ENCODE data around the gene TTC39A. TPM values are rescaled to one million over a fixed set of nuclear protein-coding genes. Genes with fewer than 3 reads are reported as not detected.

TTC39A gene
- total and polyA plus RNA-seq, 2 donors from 2014 or later = 31.4 to 70.1 TPM

- Histone ChIP-seq H3K4me1 (ENCODE audit: control insufficient read depth in 2 of 3, insufficient read depth in 2 of 3, low read depth in 1 of 3, low read length in 3 of 3) (no peaks in the 10 kb centered on the region), H3K36me3 (ENCODE audit: control insufficient read depth in 2 of 3, insufficient read depth in 3 of 3, low read length in 3 of 3) (no peaks in the 10 kb centered on the region), H3K9me3 (ENCODE audit: control insufficient read depth in 2 of 3, insufficient read depth in 1 of 3, low read length in 3 of 3) (no peaks in the 10 kb centered on the region), H3K27me3 (ENCODE audit: control insufficient read depth, insufficient read depth, low read length) (no peaks in the 10 kb centered on the region), H3K27ac (ENCODE audit: low read depth in 2 of 2, low read length in 2 of 2) (no peak overlapping the region), H3K4me3 (ENCODE audit: low read length in 3 of 3) (no peak overlapping the region), H3K9ac (ENCODE audit: low read length in 3 of 3) (no peak overlapping the region)
- no peak for DNase-seq
- TF ChIP-seq CTCF (IDR thresholded peaks at IDR 0.05; ENCODE audit: borderline replicate concordance, extremely low read depth, insufficient read depth) = no peak
- intact Hi-C loops (cut with DNase I) = no loop called here
- no peak for FAIRE-seq
Observed at GRCh38 chr1:51274676-51275075, 55.7 kb downstream of the TTC39A start.

- no peak for FAIRE-seq
- Histone ChIP-seq H3K36me3 (ENCODE audit: control insufficient read depth in 2 of 3, insufficient read depth in 3 of 3, low read length in 3 of 3) (no peaks in the 10 kb centered on the region), H3K9ac (ENCODE audit: low read length in 3 of 3) (no peak overlapping the region), H3K27ac (ENCODE audit: low read depth in 2 of 2, low read length in 2 of 2) (no peak overlapping the region), H3K4me1 (ENCODE audit: control insufficient read depth in 2 of 3, insufficient read depth in 2 of 3, low read depth in 1 of 3, low read length in 3 of 3) (no peaks in the 10 kb centered on the region), H3K4me3 (ENCODE audit: low read length in 3 of 3) (no peak overlapping the region), H3K9me3 (ENCODE audit: control insufficient read depth in 2 of 3, insufficient read depth in 1 of 3, low read length in 3 of 3) (no peaks in the 10 kb centered on the region), H3K27me3 (ENCODE audit: control insufficient read depth, insufficient read depth, low read length) (no peaks in the 10 kb centered on the region)
- intact Hi-C loops (cut with DNase I) = no loop called here
- TF ChIP-seq CTCF (IDR thresholded peaks at IDR 0.05; ENCODE audit: borderline replicate concordance, extremely low read depth, insufficient read depth) = no peak
- no peak for DNase-seq
Observed at GRCh38 chr1:51272916-51273315, 57.4 kb downstream of the TTC39A start.

DNA sequence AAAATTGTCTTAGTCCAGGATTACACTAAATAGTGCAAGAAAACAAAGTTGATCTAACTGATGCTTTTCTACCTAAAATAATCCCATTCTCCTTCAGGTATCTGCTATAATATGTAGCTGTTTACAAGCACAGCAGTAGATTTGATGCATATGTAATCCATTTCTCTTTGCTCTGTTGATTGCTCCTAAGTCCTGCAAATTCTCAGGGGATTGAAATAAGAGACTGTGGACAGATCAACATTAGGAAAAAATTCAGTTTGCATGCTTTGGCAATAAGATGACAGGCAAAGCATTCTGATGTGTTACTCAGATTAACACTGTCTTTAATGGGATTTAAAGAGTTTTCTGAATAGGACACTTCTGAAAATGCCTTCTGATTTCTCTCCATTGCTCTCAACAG lies 59.6 kb downstream of the TTC39A start:
- TF ChIP-seq CTCF (IDR thresholded peaks at IDR 0.05; ENCODE audit: borderline replicate concordance, extremely low read depth, insufficient read depth) = no peak
- intact Hi-C loops (cut with DNase I) = no loop called here
- Histone ChIP-seq H3K27me3 (ENCODE audit: control insufficient read depth, insufficient read depth, low read length) (no peaks in the 10 kb centered on the region), H3K4me1 (ENCODE audit: control insufficient read depth in 2 of 3, insufficient read depth in 2 of 3, low read depth in 1 of 3, low read length in 3 of 3) (no peaks in the 10 kb centered on the region), H3K9ac (ENCODE audit: low read length in 3 of 3) (no peak overlapping the region), H3K4me3 (ENCODE audit: low read length in 3 of 3) (no peak overlapping the region), H3K9me3 (ENCODE audit: control insufficient read depth in 2 of 3, insufficient read depth in 1 of 3, low read length in 3 of 3) (no peaks in the 10 kb centered on the region), H3K36me3 (ENCODE audit: control insufficient read depth in 2 of 3, insufficient read depth in 3 of 3, low read length in 3 of 3) (no peaks in the 10 kb centered on the region), H3K27ac (ENCODE audit: low read depth in 2 of 2, low read length in 2 of 2) (no peak overlapping the region)
- FAIRE-seq = no peak
- no peak for DNase-seq

- H3K9ac ChIP-seq (ENCODE audit: low read length in 3 of 3) = no peak overlapping the region
- no peak for FAIRE-seq
Observed at GRCh38 chr1:51268634-51269033, 61.7 kb downstream of the TTC39A start.

More at GRCh38 chr1:51268634-51269033, 61.7 kb downstream of the TTC39A start:
- no peak for TF ChIP-seq CTCF (IDR thresholded peaks at IDR 0.05; ENCODE audit: borderline replicate concordance, extremely low read depth, insufficient read depth)
- Histone ChIP-seq H3K4me1 (ENCODE audit: control insufficient read depth in 2 of 3, insufficient read depth in 2 of 3, low read depth in 1 of 3, low read length in 3 of 3) (peaks cover 0 to 3% (median 0%) of the 10 kb centered on the region in 3 donors), H3K4me3 (ENCODE audit: low read length in 3 of 3) (no peak overlapping the region), H3K27ac (ENCODE audit: low read depth in 2 of 2, low read length in 2 of 2) (no peak overlapping the region), H3K36me3 (ENCODE audit: control insufficient read depth in 2 of 3, insufficient read depth in 3 of 3, low read length in 3 of 3) (no peaks in the 10 kb centered on the region), H3K27me3 (ENCODE audit: control insufficient read depth, insufficient read depth, low read length) (no peaks in the 10 kb centered on the region), H3K9me3 (ENCODE audit: control insufficient read depth in 2 of 3, insufficient read depth in 1 of 3, low read length in 3 of 3) (no peaks in the 10 kb centered on the region)
- intact Hi-C loops (cut with DNase I) = no loop called here
- DNase-seq = no peak
